Stimulated activated naive CD4-positive, alpha-beta T cell treated with Interleukin-2 at 50 U/mL for 16 hours (primary cell): ENCODE data around the gene NFE2L2.
"Not testable (repeated sequence)": the region's sequence is repeated elsewhere in the genome, so short reads cannot be mapped to it uniquely, and the experiment has no call there.

Experiments
- DNase-seq: peaks from one replicate; lab custom pipeline; 2025; lab: John Stamatoyannopoulos, UW

Gene NFE2L2

GRCh38 chr2:177195194-177195593 lies 69.3 kb downstream of the NFE2L2 start:
- DNase-seq, result no peak

- DNase-seq, result no peak
Observed at GRCh38 chr2:177193240-177193639, 71.3 kb downstream of the NFE2L2 start.

- no peak for DNase-seq
Observed at GRCh38 chr2:177192788-177193187, 71.7 kb downstream of the NFE2L2 start.

- no peak for DNase-seq
Observed at GRCh38 chr2:177190941-177191340, 73.6 kb downstream of the NFE2L2 start.

GRCh38 chr2:177188482-177189469 lies 75.8 kb downstream of the NFE2L2 start:
- no peak for DNase-seq

GRCh38 chr2:177187631-177188312 lies 76.8 kb downstream of the NFE2L2 start:
- DNase-seq, result no peak

GRCh38 chr2:177186038-177186437 lies 78.5 kb downstream of the NFE2L2 start:
- not testable (repeated sequence) for DNase-seq

- no peak for DNase-seq
Observed at GRCh38 chr2:177184606-177185005, 79.9 kb downstream of the NFE2L2 start.

GRCh38 chr2:177183860-177184259 lies 80.7 kb downstream of the NFE2L2 start:
- no peak for DNase-seq
